ENCODE data around the gene AOPEP. TPM values are rescaled to one million over a fixed set of nuclear protein-coding genes. Genes with fewer than 3 reads are reported as not detected.

AOPEP gene
- total and polyA plus RNA-seq, 9 of the 15 experiments (the other 6 are each of a cell fraction or from before 2014, with no cell fraction given), result 4.5 to 19.3 (median 13.5) TPM

DNA sequence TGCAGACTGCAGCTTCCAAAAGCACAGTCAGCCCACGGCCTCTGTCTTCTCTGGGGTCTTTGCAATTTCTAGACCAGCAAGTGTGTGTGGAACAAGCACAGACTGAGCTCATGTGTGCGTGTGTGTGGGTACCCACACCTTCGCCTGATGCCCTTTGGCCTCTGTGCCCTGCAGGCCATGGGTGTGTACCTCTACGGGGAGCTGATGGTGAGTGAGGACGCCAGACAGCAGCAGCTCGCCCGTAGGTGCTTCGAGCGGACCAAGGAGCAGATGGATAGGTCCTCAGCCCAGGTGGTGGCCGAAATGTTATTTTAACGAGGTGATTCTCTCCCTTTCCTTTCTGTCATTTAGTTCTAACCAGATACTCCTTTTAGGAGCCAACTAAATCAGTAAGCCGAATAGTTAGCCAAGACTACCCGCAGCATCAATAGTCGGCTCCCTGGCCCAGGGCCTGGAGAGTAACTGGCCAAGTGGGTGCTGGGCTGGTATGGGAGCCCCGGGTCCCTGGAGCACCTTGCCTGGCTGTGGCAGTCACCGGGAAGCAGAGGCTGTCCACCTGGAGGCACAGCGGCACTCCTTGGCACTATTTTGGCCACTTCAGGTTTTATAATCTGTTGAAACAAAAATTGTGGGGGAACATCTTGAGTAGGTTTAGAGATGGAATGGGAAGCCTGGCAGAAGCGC lies 356.0 kb downstream of the AOPEP start:
- DNase-seq (ENCODE audit: extremely low read depth in 1 of 4, low spot score in 3 of 4) (no peak), FAIRE-seq (no peak), ATAC-seq (no peak)
- in situ Hi-C loops (cut with MboI) (loop anchor here (10.0 kb wide), 1 partner anchor 298 kb away; no protein-coding TSS in a partner anchor), intact Hi-C loops (cut with micrococcal nuclease) (no loop called here)
- Histone ChIP-seq H3K9ac (ENCODE audit: insufficient read depth in 1 of 2, low read depth in 2 of 2, low read length in 2 of 2) (no peak overlapping the region), H3K79me2 (ENCODE audit: control insufficient read depth, insufficient read depth, low read length) (no peaks in the 10 kb centered on the region), H3K27me3 (ENCODE audit: control insufficient read depth in 2 of 2, insufficient read depth in 2 of 2, low read length in 2 of 2) (no peaks in the 10 kb centered on the region), H3K9me3 (replicated peaks; ENCODE audit: control insufficient read depth, insufficient read depth, low read depth, low read length) (no peaks in the 10 kb centered on the region), H3K4me1 (replicated peaks in 1 of 2; ENCODE audit: control insufficient read depth in 2 of 2, insufficient read depth in 2 of 2, low read length in 2 of 2) (peaks cover 0 to 9% of the 10 kb centered on the region in 2 experiments; a peak in 2 of 5 replicates), H2AFZ (ENCODE audit: low read depth, low read length) (no peak overlapping the region), H3K4me3 (no peak overlapping the region), H3K27ac (ENCODE audit: extremely low read depth, low read depth, low read length) (no peak overlapping the region), H3K36me3 (ENCODE audit: control insufficient read depth, insufficient read depth, low read length) (peaks cover 17% of the 10 kb centered on the region; the same call in 2 of the 3 replicates), H3K4me2 (ENCODE audit: insufficient read depth, low read length) (no peak overlapping the region), H4K20me1 (replicated peaks; ENCODE audit: control insufficient read depth, insufficient read depth, low read length) (no peaks in the 10 kb centered on the region), H3K9me1 (ENCODE audit: control insufficient read depth, insufficient read depth, low read length) (no peaks in the 10 kb centered on the region)
- ChIA-PET POLR2A (no interaction called here), CTCF (ENCODE audit: low intra/inter-chr PET ratio) (no interaction called here)
- WGBS (ENCODE audit: insufficient coverage, low coverage, missing lambda C conversion rate), result 87% methylated on average over 14 of the region's 18 CpGs
- BruUV-seq (replicated peaks), result no TSS peak
- TF ChIP-seq RBM25 (IDR thresholded peaks at IDR 0.05; ENCODE audit: low read depth, low read length, severe bottlenecking) (no peak), ARNT (IDR thresholded peaks at IDR 0.05) (no peak), ZNF165 (CRISPR knock-in tag; IDR thresholded peaks at IDR 0.05; ENCODE audit: borderline replicate concordance) (no peak), ZNF77 (CRISPR knock-in tag; IDR thresholded peaks at IDR 0.05) (no peak), ZNF592 (IDR thresholded peaks at IDR 0.05) (no peak), NR2C2 (CRISPR knock-in tag; IDR thresholded peaks at IDR 0.05) (no peak), NR2C2 (tag; IDR thresholded peaks at IDR 0.05) (no peak), ZNF507 (tag; conservative IDR thresholded peaks at IDR 0.05) (no peak), SUPT5H (IDR thresholded peaks at IDR 0.05) (no peak), SPI1 (IDR thresholded peaks at IDR 0.05; ENCODE audit: borderline replicate concordance, low read depth, low read length) (no peak), HNRNPLL (IDR thresholded peaks at IDR 0.05; ENCODE audit: low read depth, low read length, poor library complexity, severe bottlenecking) (no peak), ZFPM2 (CRISPR knock-in tag; IDR thresholded peaks at IDR 0.05) (no peak), C11orf30 (IDR thresholded peaks at IDR 0.05; ENCODE audit: low read depth) (no peak)
- TF ChIP-seq, protein P1, sequence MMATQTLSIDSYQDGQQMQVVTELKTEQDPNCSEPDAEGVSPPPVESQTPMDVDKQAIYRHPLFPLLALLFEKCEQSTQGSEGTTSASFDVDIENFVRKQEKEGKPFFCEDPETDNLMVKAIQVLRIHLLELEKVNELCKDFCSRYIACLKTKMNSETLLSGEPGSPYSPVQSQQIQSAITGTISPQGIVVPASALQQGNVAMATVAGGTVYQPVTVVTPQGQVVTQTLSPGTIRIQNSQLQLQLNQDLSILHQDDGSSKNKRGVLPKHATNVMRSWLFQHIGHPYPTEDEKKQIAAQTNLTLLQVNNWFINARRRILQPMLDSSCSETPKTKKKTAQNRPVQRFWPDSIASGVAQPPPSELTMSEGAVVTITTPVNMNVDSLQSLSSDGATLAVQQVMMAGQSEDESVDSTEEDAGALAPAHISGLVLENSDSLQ (IDR thresholded peaks at IDR 0.05), result no peak

Data from K562 (cell line).